Vagina (tissue), 2 donors: ENCODE results near the gene F2RL2.

Experiments
- CTCF ChIP-seq, 3 experiments: fragments of 450-650 bp in 2 of 3; fragments of 200-600 bp in 1 of 3; sonication (generic) in 1 of 3; IDR thresholded peaks; one replicate each; pipeline ENCODE4 v1.5.1; 2017 to 2019; ENCODE audit warnings: antibody characterized with exemption in 3 of 3, mild to moderate bottlenecking in 2 of 3, moderate library complexity in 2 of 3
- POLR2A ChIP-seq, 2 donors: fragments of 450-650 bp; IDR thresholded peaks; one replicate each; pipeline ENCODE4 v1.6.1; 2017; ENCODE audit warnings: antibody characterized with exemption in 2 of 2, mild to moderate bottlenecking in 2 of 2, moderate library complexity in 2 of 2
- POLR2AphosphoS5 ChIP-seq, 2 donors: sonication (generic); formaldehyde crosslinking; IDR thresholded peaks; one replicate each; pipeline ENCODE4 v1.9.0; 2017; ENCODE audit warnings: antibody characterized with exemption in 2 of 2, mild to moderate bottlenecking in 2 of 2, low read depth in 1 of 2; ENCODE audit not compliant: insufficient read depth in 1 of 2

DNA sequence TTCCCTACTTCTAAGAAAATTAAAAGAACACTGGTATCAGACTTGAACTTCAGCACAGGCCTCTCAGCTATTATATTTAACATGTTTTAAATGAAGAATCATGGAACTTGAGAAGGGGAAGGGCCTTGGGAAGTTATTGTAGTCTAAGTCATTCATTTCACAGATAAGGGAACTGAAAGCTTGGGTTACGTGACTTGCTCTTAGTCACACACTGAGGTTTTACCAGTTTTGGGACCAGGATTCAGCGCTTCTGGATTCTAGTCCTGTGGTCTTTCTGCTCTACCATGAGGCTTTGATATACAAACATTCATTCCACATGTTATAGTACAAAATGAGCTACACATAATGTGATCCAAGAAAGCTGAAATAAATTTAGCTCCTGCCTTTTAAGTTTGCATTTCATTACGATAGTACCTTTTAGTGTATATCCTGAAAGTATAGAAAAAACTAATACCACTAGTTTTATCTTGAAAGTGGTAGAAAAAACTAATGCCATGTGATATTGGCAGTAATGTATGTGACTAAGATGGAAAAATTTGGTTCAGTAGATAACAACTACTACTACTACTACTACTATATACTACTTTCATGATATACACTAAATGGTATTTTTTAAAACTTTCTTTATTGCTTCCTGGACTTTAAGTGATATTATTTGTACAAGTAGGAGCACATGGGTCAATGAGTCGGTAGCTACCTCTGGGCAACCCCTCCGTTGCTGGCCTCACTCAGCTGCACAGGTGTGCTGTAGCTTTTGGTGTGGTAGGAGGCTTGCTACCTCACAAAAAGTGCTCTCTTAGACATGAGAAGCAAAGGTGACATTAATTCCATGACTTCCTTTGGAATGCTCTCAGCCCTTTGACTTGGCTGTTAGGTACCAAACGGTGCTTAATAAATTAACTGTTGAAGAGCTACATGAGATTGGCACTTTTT, 40.7 kb downstream of the F2RL2 start:
- TF ChIP-seq CTCF (IDR thresholded peaks at IDR 0.05) (no peak), POLR2A (IDR thresholded peaks at IDR 0.05) (no peak), POLR2AphosphoS5 (IDR thresholded peaks at IDR 0.05; ENCODE audit: insufficient read depth in 1 of 2, low read depth in 1 of 2) (no peak)
